Peyer's patch (tissue), 4 donors: Measurements from ENCODE around the gene WHRN. TPM values are rescaled to one million over a fixed set of nuclear protein-coding genes. Genes with fewer than 3 reads are reported as not detected.

Experiments
- DNase-seq, 3 donors: peaks; one replicate each; pipeline ENCODE4 v3.0.0-alpha.2; 2017 to 2019
- H3K27ac ChIP-seq, 4 donors: fragments of 200-600 bp; sonication (generic); one replicate each; pipeline ENCODE4 v1.5.1; 2016 to 2019
- H3K27me3 ChIP-seq, 2 donors: fragments of 200-600 bp; sonication (generic); one replicate each; pipeline ENCODE4 v1.5.1; 2019
- H3K36me3 ChIP-seq, 3 donors: fragments of 200-600 bp; sonication (generic); one replicate each; pipeline ENCODE4 v1.5.1; 2016 to 2019
- H3K4me1 ChIP-seq, 4 donors: fragments of 200-600 bp; sonication (generic); one replicate each; pipeline ENCODE4 v1.5.1; 2016 to 2019
- H3K4me3 ChIP-seq, 4 donors: fragments of 200-600 bp; sonication (generic); 1 replicate in 3 of 4; 2 replicates in 1 of 4; pipeline ENCODE4 v1.5.1; 2016 to 2019; ENCODE audit warnings: mild to moderate bottlenecking in 1 of 4
- H3K9me3 ChIP-seq, 4 donors: fragments of 200-600 bp; sonication (generic); one replicate each; pipeline ENCODE4 v1.5.1; 2016 to 2019; ENCODE audit warnings: mild to moderate bottlenecking in 1 of 4
- POLR2A ChIP-seq, 2 donors: fragments of 450-650 bp; IDR thresholded peaks; one replicate each; pipeline ENCODE4 v1.5.1; 2017; ENCODE audit warnings: antibody characterized with exemption in 2 of 2, mild to moderate bottlenecking in 2 of 2, moderate library complexity in 2 of 2
- total RNA-seq, 4 donors: library from RNA; depleted of rRNA; stranded (reverse); fragments of >200 nt; gene quantifications; one replicate each; pipeline ENCODE4 v1.1.0, GENCODE V29; 2016
- TF ChIP-seq, protein P1 (sequence below), 6 experiments: fragments of 450-650 bp in 4 of 6; fragments of 200-600 bp in 2 of 6; sonication (generic) in 1 of 6; IDR thresholded peaks; one replicate each; pipeline ENCODE4 v1.5.1; 2017 to 2019; ENCODE audit warnings: antibody characterized with exemption in 6 of 6, mild to moderate bottlenecking in 3 of 6, moderate library complexity in 1 of 6

The WHRN gene
- 10 to 100 TPM; 10.7 to 35.5 (median 15.3) TPM for total RNA-seq

- H3K36me3 ChIP-seq: no peaks in the 10 kb centered on the region
- no peaks in the 10 kb centered on the region for H3K9me3 ChIP-seq
- no peaks in the 10 kb centered on the region for H3K27me3 ChIP-seq
- peak; percentile 95 to 97 (median 96) for DNase-seq
- TF ChIP-seq, protein P1, sequence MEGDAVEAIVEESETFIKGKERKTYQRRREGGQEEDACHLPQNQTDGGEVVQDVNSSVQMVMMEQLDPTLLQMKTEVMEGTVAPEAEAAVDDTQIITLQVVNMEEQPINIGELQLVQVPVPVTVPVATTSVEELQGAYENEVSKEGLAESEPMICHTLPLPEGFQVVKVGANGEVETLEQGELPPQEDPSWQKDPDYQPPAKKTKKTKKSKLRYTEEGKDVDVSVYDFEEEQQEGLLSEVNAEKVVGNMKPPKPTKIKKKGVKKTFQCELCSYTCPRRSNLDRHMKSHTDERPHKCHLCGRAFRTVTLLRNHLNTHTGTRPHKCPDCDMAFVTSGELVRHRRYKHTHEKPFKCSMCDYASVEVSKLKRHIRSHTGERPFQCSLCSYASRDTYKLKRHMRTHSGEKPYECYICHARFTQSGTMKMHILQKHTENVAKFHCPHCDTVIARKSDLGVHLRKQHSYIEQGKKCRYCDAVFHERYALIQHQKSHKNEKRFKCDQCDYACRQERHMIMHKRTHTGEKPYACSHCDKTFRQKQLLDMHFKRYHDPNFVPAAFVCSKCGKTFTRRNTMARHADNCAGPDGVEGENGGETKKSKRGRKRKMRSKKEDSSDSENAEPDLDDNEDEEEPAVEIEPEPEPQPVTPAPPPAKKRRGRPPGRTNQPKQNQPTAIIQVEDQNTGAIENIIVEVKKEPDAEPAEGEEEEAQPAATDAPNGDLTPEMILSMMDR (IDR thresholded peaks at IDR 0.05): no peak
- peak; percentile 76 to 86 for TF ChIP-seq POLR2A (IDR thresholded peaks at IDR 0.05)
- peaks cover 3 to 16% (median 5%) of the 10 kb centered on the region in 4 donors for H3K4me1 ChIP-seq
- peak within 1 kb of the TSS; percentile 67 to 74 (median 72) for H3K27ac ChIP-seq
- H3K4me3 ChIP-seq: peak within 1 kb of the TSS; percentile 55 to 84 (median 73)
Observed at GRCh38 chr9:114505187-114506081, at the start of gene WHRN. WHRN (minus strand) TSS chr9:114505473; CDS start chr9:114504801, 672 bp downstream.

GRCh38 chr9:114553202-114553601 is 47.9 kb upstream of the WHRN start:
- no peak for TF ChIP-seq POLR2A (IDR thresholded peaks at IDR 0.05)
- TF ChIP-seq, protein P1 (IDR thresholded peaks at IDR 0.05): no peak
- Histone ChIP-seq H3K27me3 (no peaks in the 10 kb centered on the region), H3K4me3 (no peak overlapping the region), H3K4me1 (peaks cover 0 to 7% (median 0%) of the 10 kb centered on the region in 4 donors), H3K9me3 (no peaks in the 10 kb centered on the region), H3K27ac (no peak overlapping the region), H3K36me3 (no peaks in the 10 kb centered on the region)
- DNase-seq: no peak

GRCh38 chr9:114552706-114553105 is 47.4 kb upstream of the WHRN start:
- Histone ChIP-seq H3K36me3 (no peaks in the 10 kb centered on the region), H3K27me3 (no peaks in the 10 kb centered on the region), H3K4me3 (no peak overlapping the region), H3K9me3 (no peaks in the 10 kb centered on the region), H3K27ac (peak overlapping the region in 1 of 4 donors; percentile 58), H3K4me1 (peaks cover 0 to 7% (median 0%) of the 10 kb centered on the region in 4 donors)
- DNase-seq: no peak
- TF ChIP-seq POLR2A (IDR thresholded peaks at IDR 0.05): no peak
- TF ChIP-seq, protein P1 (IDR thresholded peaks at IDR 0.05): no peak

- peaks cover 0 to 7% (median 0%) of the 10 kb centered on the region in 4 donors for H3K4me1 ChIP-seq
- no peaks in the 10 kb centered on the region for H3K36me3 ChIP-seq
- H3K27ac ChIP-seq: peak overlapping the region in 1 of 4 donors; percentile 58
- TF ChIP-seq, protein P1 (IDR thresholded peaks at IDR 0.05): no peak
- no peak for TF ChIP-seq POLR2A (IDR thresholded peaks at IDR 0.05)
- H3K9me3 ChIP-seq: no peaks in the 10 kb centered on the region
- no peak overlapping the region for H3K4me3 ChIP-seq
- H3K27me3 ChIP-seq: no peaks in the 10 kb centered on the region
- peak in 2 of 3 donors; percentile 52 to 77 for DNase-seq
Observed at GRCh38 chr9:114551750-114552685, 46.7 kb upstream of the WHRN start.

DNA sequence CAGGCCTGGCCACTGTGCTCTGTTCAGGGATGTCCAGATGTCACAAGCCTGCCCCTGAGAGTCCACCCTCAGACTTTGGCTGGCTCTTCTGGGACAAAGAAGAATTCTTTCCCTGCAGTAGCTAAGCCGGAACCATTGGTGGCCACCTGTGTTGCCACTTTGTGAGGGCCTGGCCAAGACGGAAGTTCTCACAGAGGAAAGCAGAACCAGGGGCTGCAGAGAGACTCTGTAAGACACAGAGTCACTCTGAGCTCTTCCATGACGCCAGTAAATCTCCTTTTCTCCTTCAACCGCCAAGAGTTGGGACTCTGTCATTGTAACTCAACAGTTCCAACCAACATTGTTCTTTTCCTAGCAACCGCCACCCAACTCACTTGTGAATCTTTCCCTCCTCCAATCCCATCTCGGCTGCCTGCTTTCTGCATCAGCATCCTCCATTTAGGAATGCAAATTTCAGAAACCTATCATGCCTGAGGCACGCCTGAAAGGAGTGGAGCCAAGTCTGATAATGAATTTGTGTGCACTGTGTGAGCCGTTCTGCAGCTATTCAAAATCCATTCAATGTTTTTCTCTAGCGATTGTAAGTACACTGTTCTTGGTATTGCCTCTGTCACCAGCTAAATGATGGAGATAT is 44.5 kb upstream of the WHRN start:
- Histone ChIP-seq H3K27ac (peak overlapping the region in 1 of 4 donors; percentile 12), H3K36me3 (no peaks in the 10 kb centered on the region)
- no peak for DNase-seq

More for the DNA sequence above, 44.5 kb upstream of the WHRN start:
- H3K9me3 ChIP-seq: no peaks in the 10 kb centered on the region
- TF ChIP-seq, protein P1 (IDR thresholded peaks at IDR 0.05): no peak
- H3K4me1 ChIP-seq: peaks cover 0 to 7% (median 0%) of the 10 kb centered on the region in 4 donors
- no peaks in the 10 kb centered on the region for H3K27me3 ChIP-seq
- no peak overlapping the region for H3K4me3 ChIP-seq
